Central memory CD8-positive, alpha-beta T cell (primary cell): ENCODE measurements around the gene NRCAM.

Experiments used
- ATAC-seq: fragments of 150-1000 bp; cut with Tn5 transposase; replicated peaks from 2 replicates; pipeline ENCODE4 v1.10.0; 2022; ENCODE audit warnings: mild to moderate bottlenecking, moderate FRiP score, moderate number of reproducible peaks; ENCODE audit not compliant: poor library complexity, severe bottlenecking; ENCODE audit errors: extremely low read depth
- DNase-seq, 2 donors: peaks; one replicate each; pipeline ENCODE4 v3.0.0; 2021; ENCODE audit warnings: low spot score in 2 of 2
- H3K27ac Mint-ChIP-seq: one replicate; pipeline ENCODE4 v1.8.0; 2022; ENCODE audit warnings: low read depth, mild to moderate bottlenecking, moderate library complexity, mixed read lengths
- H3K27me3 Mint-ChIP-seq: one replicate; pipeline ENCODE4 v1.8.0; 2022; ENCODE audit warnings: mixed read lengths
- H3K36me3 Mint-ChIP-seq: one replicate; pipeline ENCODE4 v1.8.0; 2022; ENCODE audit warnings: mild to moderate bottlenecking, moderate library complexity, mixed read lengths; ENCODE audit not compliant: insufficient read depth
- H3K4me1 Mint-ChIP-seq: one replicate; pipeline ENCODE4 v1.8.0; 2022; ENCODE audit warnings: mixed read lengths
- H3K4me3 Mint-ChIP-seq: one replicate; pipeline ENCODE4 v1.8.0; 2022; ENCODE audit warnings: mild to moderate bottlenecking, moderate library complexity, mixed read lengths
- H3K9me3 Mint-ChIP-seq: one replicate; pipeline ENCODE4 v1.8.0; 2022; ENCODE audit warnings: mixed read lengths

The NRCAM gene

GRCh38 chr7:108454674-108455550 lies 1.3 kb downstream of the NRCAM start:
- Mint-ChIP-seq H3K27ac (no peak overlapping the region), H3K4me3 (peak overlapping the region; percentile 58), H3K9me3 (no peaks in the 10 kb centered on the region), H3K27me3 (peaks cover 82% of the 10 kb centered on the region), H3K36me3 (peaks cover 4% of the 10 kb centered on the region), H3K4me1 (no peaks in the 10 kb centered on the region)
- no peak for DNase-seq
- no peak for ATAC-seq

GRCh38 chr7:108454317-108454673 lies 1.9 kb downstream of the NRCAM start:
- peaks cover 4% of the 10 kb centered on the region for H3K36me3 Mint-ChIP-seq
- ATAC-seq = no peak
- DNase-seq = no peak
- H3K4me1 Mint-ChIP-seq = no peaks in the 10 kb centered on the region
- no peak overlapping the region for H3K27ac Mint-ChIP-seq
- peak overlapping the region; percentile 58 for H3K4me3 Mint-ChIP-seq
- peaks cover 77% of the 10 kb centered on the region for H3K27me3 Mint-ChIP-seq
- no peaks in the 10 kb centered on the region for H3K9me3 Mint-ChIP-seq

- peaks cover 4% of the 10 kb centered on the region for H3K36me3 Mint-ChIP-seq
Observed at GRCh38 chr7:108453320-108453719, 2.9 kb downstream of the NRCAM start.

DNA sequence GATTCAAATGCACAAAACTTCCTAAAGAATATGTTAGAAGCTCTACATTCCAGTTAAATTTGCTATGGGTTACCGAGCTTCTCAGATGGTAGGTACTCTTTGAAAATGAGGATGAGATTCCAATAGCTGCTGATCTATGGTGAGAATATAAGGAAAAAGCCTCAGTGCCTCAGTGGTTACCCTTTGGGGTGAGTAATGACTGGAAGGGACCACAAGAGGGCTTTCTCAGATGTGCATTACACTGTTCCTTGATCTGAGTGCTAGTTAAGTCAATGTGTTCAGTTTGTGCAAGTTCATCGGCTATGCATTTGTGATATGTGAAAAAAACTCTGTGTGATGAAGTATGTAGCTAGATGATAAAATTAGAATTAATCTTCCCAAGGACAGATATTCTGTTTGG lies 3.5 kb downstream of the NRCAM start:
- H3K9me3 Mint-ChIP-seq = no peaks in the 10 kb centered on the region
- no peak overlapping the region for H3K27ac Mint-ChIP-seq
- peaks cover 4% of the 10 kb centered on the region for H3K36me3 Mint-ChIP-seq
- no peak overlapping the region for H3K4me3 Mint-ChIP-seq
- ATAC-seq = peak; percentile 50
- DNase-seq = no peak
- peaks cover 77% of the 10 kb centered on the region for H3K27me3 Mint-ChIP-seq
- H3K4me1 Mint-ChIP-seq = no peaks in the 10 kb centered on the region

More at GRCh38 chr7:108453320-108453719, 2.9 kb downstream of the NRCAM start:
- H3K4me1 Mint-ChIP-seq = no peaks in the 10 kb centered on the region
- ATAC-seq (no peak), DNase-seq (no peak)
- H3K9me3 Mint-ChIP-seq = no peaks in the 10 kb centered on the region
- H3K27ac Mint-ChIP-seq = no peak overlapping the region
- H3K4me3 Mint-ChIP-seq = no peak overlapping the region
- H3K27me3 Mint-ChIP-seq = peaks cover 77% of the 10 kb centered on the region

DNA sequence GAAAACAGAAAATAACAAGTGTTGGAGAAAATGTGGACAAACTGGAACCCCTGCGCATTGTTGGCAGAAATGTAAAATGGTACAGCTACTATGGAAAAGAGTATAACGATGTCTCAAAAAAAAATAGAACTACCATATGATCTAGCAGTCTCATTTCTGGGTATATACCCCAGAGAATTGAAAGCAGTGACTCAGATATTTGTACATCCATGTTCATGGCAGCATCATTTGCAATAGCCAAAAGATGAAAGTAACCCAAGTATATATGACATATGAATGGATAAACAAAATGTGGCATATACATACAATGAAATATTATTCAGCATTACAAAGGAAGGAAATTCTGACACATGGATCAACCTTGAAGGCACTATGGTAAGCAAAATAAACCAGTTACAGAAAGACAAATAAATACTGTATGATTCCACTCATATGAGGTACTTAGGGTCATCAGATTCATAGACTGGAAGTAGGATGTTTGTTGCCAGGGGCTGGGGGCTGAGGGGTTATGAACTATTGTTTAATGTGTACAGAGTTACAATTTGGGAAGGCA lies 4.9 kb downstream of the NRCAM start:
- H3K4me3 Mint-ChIP-seq = no peak overlapping the region
- no peaks in the 10 kb centered on the region for H3K9me3 Mint-ChIP-seq
- H3K4me1 Mint-ChIP-seq = no peaks in the 10 kb centered on the region
- no peak overlapping the region for H3K27ac Mint-ChIP-seq
- DNase-seq (no peak), ATAC-seq (no peak)
- H3K36me3 Mint-ChIP-seq = peaks cover 2% of the 10 kb centered on the region
- peaks cover 79% of the 10 kb centered on the region for H3K27me3 Mint-ChIP-seq

GRCh38 chr7:108450160-108450559 lies 6.1 kb downstream of the NRCAM start:
- no peak for ATAC-seq
- no peak overlapping the region for H3K4me3 Mint-ChIP-seq
- H3K4me1 Mint-ChIP-seq = no peaks in the 10 kb centered on the region
- H3K9me3 Mint-ChIP-seq = no peaks in the 10 kb centered on the region
- no peaks in the 10 kb centered on the region for H3K36me3 Mint-ChIP-seq
- H3K27me3 Mint-ChIP-seq = peaks cover 88% of the 10 kb centered on the region
- DNase-seq = no peak
- H3K27ac Mint-ChIP-seq = no peak overlapping the region

DNA sequence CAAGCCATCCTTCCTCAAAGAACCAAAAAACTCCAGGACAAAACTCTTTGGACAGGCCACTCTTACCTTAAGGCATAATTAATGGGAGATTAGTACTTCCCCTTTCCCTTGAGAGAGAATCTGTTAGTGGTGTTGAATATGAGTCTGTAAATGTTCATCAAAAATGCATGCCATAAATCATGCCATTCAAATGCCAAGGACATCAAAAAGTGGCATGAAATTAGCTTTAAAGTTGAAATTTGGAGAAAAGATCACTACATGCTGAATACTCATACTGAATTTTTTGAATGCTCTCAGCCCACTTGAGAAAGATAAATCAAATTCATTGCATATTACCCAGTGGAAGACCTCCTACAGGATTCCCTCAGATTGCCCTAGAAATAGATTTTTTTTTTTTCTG lies 6.7 kb downstream of the NRCAM start:
- ATAC-seq = no peak
- no peak for DNase-seq

DNA sequence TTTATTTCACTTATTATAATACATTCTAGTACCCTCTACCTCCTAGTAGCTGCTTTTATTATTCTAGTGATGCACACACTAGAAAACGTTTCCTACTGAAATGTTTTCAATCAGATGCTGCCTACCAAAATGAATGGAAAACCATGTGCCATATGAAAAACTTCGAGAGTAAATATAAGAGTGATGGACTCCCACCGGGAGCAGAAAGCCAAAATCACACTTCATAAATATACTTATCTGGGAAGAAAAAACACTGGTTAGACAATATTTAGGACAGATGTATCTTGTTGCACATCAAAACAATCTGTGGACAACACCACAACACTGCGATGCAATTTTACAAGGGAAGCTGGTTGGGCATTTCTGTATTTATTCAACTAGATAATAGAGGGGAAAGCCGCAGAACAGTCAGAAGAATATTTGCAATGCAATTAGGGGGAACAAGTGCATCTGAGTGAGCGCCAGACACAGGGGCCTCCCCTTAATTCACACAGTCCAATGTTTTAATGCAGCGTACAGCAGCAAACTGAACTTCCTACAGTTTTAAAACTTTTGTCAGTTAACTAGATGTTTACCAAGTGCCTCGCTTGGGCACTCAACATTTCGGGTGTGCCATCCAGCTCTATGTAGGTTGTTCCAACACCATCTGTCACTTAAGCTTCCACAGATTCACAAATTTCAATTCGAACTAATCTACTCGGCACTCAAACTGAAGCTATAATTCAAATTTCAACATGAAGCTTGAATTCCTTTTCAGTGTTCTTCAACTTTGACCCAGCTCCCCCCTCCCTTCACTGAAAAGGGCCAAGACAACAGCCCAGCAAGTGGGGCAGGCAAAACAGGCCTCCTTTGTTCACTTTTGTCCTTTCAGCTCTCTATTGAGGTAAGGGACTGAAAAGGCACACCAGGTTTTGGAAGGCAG lies 7.4 kb downstream of the NRCAM start:
- H3K9me3 Mint-ChIP-seq = no peaks in the 10 kb centered on the region
- peaks cover 76% of the 10 kb centered on the region for H3K27me3 Mint-ChIP-seq
- no peaks in the 10 kb centered on the region for H3K4me1 Mint-ChIP-seq
- no peak overlapping the region for H3K27ac Mint-ChIP-seq
- H3K4me3 Mint-ChIP-seq = no peak overlapping the region
- no peaks in the 10 kb centered on the region for H3K36me3 Mint-ChIP-seq
- DNase-seq (no peak), ATAC-seq (no peak)

More for the DNA sequence above, 6.7 kb downstream of the NRCAM start:
- H3K27ac Mint-ChIP-seq = no peak overlapping the region
- no peaks in the 10 kb centered on the region for H3K9me3 Mint-ChIP-seq
- peaks cover 83% of the 10 kb centered on the region for H3K27me3 Mint-ChIP-seq
- H3K36me3 Mint-ChIP-seq = no peaks in the 10 kb centered on the region
- no peak overlapping the region for H3K4me3 Mint-ChIP-seq
- H3K4me1 Mint-ChIP-seq = no peaks in the 10 kb centered on the region

DNA sequence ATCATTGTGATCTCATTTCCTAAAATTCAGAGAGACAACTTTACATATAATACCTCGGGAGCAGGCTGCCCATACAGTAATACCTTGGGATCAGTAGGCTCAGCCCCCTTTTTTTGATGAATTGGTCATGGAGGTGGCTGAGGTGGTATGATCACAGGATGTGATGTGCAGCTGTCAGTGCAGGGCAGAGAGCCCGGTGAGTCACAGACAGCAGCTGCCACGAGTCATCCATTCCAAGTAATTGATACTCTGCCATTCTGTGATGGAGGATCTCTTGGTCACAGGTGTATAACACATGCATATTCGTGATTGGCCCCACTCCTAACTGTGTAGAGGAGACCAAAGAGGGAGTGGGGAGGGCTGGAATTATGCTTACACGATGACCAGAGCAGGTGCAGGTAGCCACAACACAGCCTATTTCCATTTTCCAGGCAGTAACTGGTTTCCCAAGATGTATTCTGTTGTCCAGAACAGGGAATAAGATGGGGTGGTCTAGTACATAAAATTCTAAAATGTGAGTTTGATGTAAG lies 14.1 kb downstream of the NRCAM start:
- no peak overlapping the region for H3K4me3 Mint-ChIP-seq
- H3K4me1 Mint-ChIP-seq = no peaks in the 10 kb centered on the region
- ATAC-seq (no peak), DNase-seq (no peak)
- H3K9me3 Mint-ChIP-seq = no peaks in the 10 kb centered on the region
- H3K36me3 Mint-ChIP-seq = no peaks in the 10 kb centered on the region
- no peak overlapping the region for H3K27ac Mint-ChIP-seq
- H3K27me3 Mint-ChIP-seq = peaks cover 23% of the 10 kb centered on the region

- no peak for DNase-seq
- ATAC-seq = no peak
- Mint-ChIP-seq H3K4me3 (no peak overlapping the region), H3K9me3 (no peaks in the 10 kb centered on the region), H3K4me1 (no peaks in the 10 kb centered on the region), H3K27ac (no peak overlapping the region), H3K36me3 (no peaks in the 10 kb centered on the region), H3K27me3 (peaks cover 23% of the 10 kb centered on the region)
Observed at GRCh38 chr7:108441392-108441955, 14.8 kb downstream of the NRCAM start.

DNA sequence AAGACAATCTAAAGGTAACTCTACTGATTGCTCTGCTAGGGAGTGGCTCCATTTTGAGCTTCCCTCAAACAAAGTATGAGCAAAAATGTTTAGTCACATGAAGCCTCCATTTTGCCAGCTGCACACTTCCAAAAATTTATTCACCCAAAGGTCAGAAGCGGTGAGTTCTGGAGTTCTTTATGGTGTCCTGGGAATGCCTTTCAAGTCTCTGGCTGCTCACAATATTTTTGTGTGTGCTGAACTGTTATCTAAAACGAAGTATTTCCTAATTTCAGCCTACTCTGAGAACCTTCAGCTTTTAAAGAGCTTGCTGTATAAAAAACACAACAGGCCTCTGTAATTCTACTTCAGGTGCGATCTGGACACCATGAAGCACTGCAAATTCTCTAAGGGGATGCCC lies 15.6 kb downstream of the NRCAM start:
- H3K27ac Mint-ChIP-seq = no peak overlapping the region
- DNase-seq (no peak), ATAC-seq (no peak)
- no peaks in the 10 kb centered on the region for H3K36me3 Mint-ChIP-seq
- peaks cover 17% of the 10 kb centered on the region for H3K27me3 Mint-ChIP-seq
- no peaks in the 10 kb centered on the region for H3K9me3 Mint-ChIP-seq
- no peaks in the 10 kb centered on the region for H3K4me1 Mint-ChIP-seq
- H3K4me3 Mint-ChIP-seq = no peak overlapping the region

- ATAC-seq = no peak
- no peaks in the 10 kb centered on the region for H3K9me3 Mint-ChIP-seq
- H3K27ac Mint-ChIP-seq = no peak overlapping the region
- no peaks in the 10 kb centered on the region for H3K36me3 Mint-ChIP-seq
- DNase-seq = no peak
- H3K4me3 Mint-ChIP-seq = no peak overlapping the region
- H3K4me1 Mint-ChIP-seq = no peaks in the 10 kb centered on the region
- H3K27me3 Mint-ChIP-seq = peaks cover 41% of the 10 kb centered on the region
Observed at GRCh38 chr7:108436906-108437305, 19.3 kb downstream of the NRCAM start.
